ENCODE data around the gene SLC50A1. TPM values are rescaled to one million over a fixed set of nuclear protein-coding genes. Genes with fewer than 3 reads are reported as not detected.
A peak's percentile ranks its signal among the peaks of the same experiment; 100 is the strongest.

SLC50A1 gene
- total and polyA plus RNA-seq, 9 of the 15 experiments (the other 6 are each of a cell fraction or from before 2014, with no cell fraction given): 46.5 to 132 (median 91.9) TPM

DNA sequence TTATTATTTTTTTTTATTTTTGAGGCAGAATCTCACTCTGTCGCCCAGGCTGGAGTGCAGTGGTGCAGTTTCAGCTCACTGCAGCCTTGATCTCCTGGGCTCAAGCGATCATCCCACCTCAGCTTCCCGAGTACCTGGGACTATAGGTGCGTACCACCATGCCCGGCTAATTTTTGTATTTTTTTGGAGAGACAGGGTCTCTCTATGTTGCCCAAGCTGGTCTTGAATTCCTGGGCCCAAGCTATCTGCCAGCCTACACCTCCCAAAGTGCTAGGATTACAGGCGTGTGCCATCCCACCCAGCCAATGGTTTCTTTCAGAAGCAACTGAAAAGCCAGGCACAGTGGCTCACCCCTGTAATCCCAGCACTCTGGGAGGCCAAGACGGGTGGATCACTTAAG lies 35.2 kb downstream of the SLC50A1 start (continued):
- TF ChIP-seq MAFG (tag; conservative IDR thresholded peaks at IDR 0.05) (no peak), SAFB (IDR thresholded peaks at IDR 0.05; ENCODE audit: borderline replicate concordance, low read depth, low read length) (no peak), MECOM (CRISPR knock-in tag; IDR thresholded peaks at IDR 0.05) (no peak), BRF1 (IDR thresholded peaks at IDR 0.05; ENCODE audit: borderline replicate concordance, extremely low read depth, insufficient read length) (no peak)
- TF ChIP-seq, protein P1, sequence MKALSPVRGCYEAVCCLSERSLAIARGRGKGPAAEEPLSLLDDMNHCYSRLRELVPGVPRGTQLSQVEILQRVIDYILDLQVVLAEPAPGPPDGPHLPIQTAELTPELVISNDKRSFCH (CRISPR knock-in tag; IDR thresholded peaks at IDR 0.05): no peak
- TF ChIP-seq, protein P1 (tag; IDR thresholded peaks at IDR 0.05): no peak

DNA sequence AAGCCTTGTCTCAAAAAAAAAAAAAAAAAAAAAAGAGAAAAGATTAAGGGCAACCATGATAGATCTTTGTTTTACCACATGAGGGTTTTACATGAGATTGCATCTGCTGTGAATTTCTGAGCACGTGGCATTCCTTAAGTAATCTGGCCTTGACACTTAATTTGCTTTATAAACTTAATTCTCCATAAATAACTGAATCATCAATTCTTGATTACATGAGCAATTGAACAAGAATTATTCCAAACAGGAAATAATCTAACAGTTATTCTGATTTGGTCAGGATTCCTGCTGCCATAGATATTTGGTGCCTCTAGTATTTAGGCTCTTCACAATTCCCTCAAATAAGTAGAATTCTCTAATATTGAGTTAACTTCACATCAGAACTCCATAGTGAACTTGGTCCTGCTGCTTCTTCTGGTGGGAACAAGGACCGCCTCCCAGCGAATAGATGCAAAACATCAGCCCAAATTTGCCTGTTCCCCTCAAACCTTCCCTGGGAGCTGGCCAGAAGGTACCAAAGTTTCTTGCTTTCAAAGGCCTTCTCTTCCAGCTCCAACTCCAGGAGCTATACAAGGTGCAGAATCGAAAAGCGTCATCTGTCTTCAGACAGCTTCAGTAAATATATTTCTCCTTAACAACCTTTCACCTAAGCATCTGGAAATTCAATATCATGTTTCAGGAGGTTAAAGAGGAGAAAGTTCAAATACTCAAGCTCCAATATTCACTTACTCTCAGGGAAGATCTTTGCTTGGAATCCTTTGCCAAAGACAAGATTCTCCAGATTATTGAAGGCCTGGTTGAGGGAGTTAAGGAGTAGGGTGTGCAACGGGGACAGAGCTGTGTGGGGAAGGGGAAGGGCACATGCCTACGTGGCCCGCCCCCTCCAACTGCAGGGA lies 36.4 kb downstream of the SLC50A1 start:
- H2AFZ ChIP-seq (ENCODE audit: low read depth, low read length): peak overlapping the region; percentile 94
- WGBS (ENCODE audit: insufficient coverage, low coverage, missing lambda C conversion rate): 5% methylated on average over 8 of the region's 8 CpGs
- in situ Hi-C loops (cut with MboI): no loop called here
- peak; percentile 62 for ATAC-seq
- no peaks in the 10 kb centered on the region for H3K9me3 ChIP-seq (replicated peaks; ENCODE audit: control insufficient read depth, insufficient read depth, low read depth, low read length)
- no peaks in the 10 kb centered on the region for H4K20me1 ChIP-seq (replicated peaks; ENCODE audit: control insufficient read depth, insufficient read depth, low read length)
- BruUV-seq (replicated peaks): no TSS peak
- DNase-seq (ENCODE audit: extremely low read depth in 1 of 4, low spot score in 3 of 4): no peak
- H3K27ac ChIP-seq (ENCODE audit: extremely low read depth, low read depth, low read length): peak overlapping the region; percentile 89
- H3K9me1 ChIP-seq (ENCODE audit: control insufficient read depth, insufficient read depth, low read length): no peaks in the 10 kb centered on the region
- FAIRE-seq: no peak
- peak overlapping the region; percentile 89 to 93 for H3K9ac ChIP-seq (ENCODE audit: insufficient read depth in 1 of 2, low read depth in 2 of 2, low read length in 2 of 2)
- ChIA-PET POLR2A (interaction anchor here (0.5 to 2.6 kb wide), 9 partner anchors 18 to 1205 kb away, joined by 3 to 12 read pairs (median 4); partner anchors contain the start of gene ADAM15), CTCF (ENCODE audit: low intra/inter-chr PET ratio) (interaction anchor here (1.0 to 1.5 kb wide), 2 partner anchors 22 to 81 kb away, joined by 3 to 7 read pairs; no protein-coding TSS in a partner anchor)
- H3K27me3 ChIP-seq (ENCODE audit: control insufficient read depth in 2 of 2, insufficient read depth in 2 of 2, low read length in 2 of 2): no peaks in the 10 kb centered on the region
- peaks cover 15% of the 10 kb centered on the region for H3K79me2 ChIP-seq (ENCODE audit: control insufficient read depth, insufficient read depth, low read length)
- H3K36me3 ChIP-seq (ENCODE audit: control insufficient read depth, insufficient read depth, low read length): peaks cover 35% of the 10 kb centered on the region
- H3K4me3 ChIP-seq: peak overlapping the region; percentile 83
- intact Hi-C loops (cut with micrococcal nuclease): no loop called here
- peaks cover 18 to 45% of the 10 kb centered on the region in 2 experiments; a peak in 4 of 5 replicates for H3K4me1 ChIP-seq (replicated peaks in 1 of 2; ENCODE audit: control insufficient read depth in 2 of 2, insufficient read depth in 2 of 2, low read length in 2 of 2)
- peak overlapping the region; percentile 97 for H3K4me2 ChIP-seq (ENCODE audit: insufficient read depth, low read length)
- TF ChIP-seq MCM7 (IDR thresholded peaks at IDR 0.05): no peak
- 0 out of 4 replicates have a peak, but pooled peaks of 1 of the 2 experiments have one; percentile 54 for TF ChIP-seq SIN3A (IDR thresholded peaks at IDR 0.05; ENCODE audit: borderline replicate concordance in 2 of 2, control insufficient read depth in 1 of 2, low read depth in 2 of 2, low read length in 2 of 2)
- 0 out of 2 replicates have a peak, but pooled peaks have one; percentile 25 for TF ChIP-seq ZNF263 (CRISPR knock-in tag; IDR thresholded peaks at IDR 0.05; ENCODE audit: borderline replicate concordance)
- no peak for TF ChIP-seq ZNF184 (CRISPR knock-in tag; IDR thresholded peaks at IDR 0.05)
- no peak for TF ChIP-seq PHF21A (IDR thresholded peaks at IDR 0.05; ENCODE audit: borderline replicate concordance, low read depth)
- no peak; the same call in 1 of the 2 replicates for TF ChIP-seq ZFPM2 (CRISPR knock-in tag; IDR thresholded peaks at IDR 0.05)
- TF ChIP-seq, protein P2, sequence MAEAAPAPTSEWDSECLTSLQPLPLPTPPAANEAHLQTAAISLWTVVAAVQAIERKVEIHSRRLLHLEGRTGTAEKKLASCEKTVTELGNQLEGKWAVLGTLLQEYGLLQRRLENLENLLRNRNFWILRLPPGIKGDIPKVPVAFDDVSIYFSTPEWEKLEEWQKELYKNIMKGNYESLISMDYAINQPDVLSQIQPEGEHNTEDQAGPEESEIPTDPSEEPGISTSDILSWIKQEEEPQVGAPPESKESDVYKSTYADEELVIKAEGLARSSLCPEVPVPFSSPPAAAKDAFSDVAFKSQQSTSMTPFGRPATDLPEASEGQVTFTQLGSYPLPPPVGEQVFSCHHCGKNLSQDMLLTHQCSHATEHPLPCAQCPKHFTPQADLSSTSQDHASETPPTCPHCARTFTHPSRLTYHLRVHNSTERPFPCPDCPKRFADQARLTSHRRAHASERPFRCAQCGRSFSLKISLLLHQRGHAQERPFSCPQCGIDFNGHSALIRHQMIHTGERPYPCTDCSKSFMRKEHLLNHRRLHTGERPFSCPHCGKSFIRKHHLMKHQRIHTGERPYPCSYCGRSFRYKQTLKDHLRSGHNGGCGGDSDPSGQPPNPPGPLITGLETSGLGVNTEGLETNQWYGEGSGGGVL (CRISPR knock-in tag; IDR thresholded peaks at IDR 0.05): no peak
- TF ChIP-seq, protein P3, sequence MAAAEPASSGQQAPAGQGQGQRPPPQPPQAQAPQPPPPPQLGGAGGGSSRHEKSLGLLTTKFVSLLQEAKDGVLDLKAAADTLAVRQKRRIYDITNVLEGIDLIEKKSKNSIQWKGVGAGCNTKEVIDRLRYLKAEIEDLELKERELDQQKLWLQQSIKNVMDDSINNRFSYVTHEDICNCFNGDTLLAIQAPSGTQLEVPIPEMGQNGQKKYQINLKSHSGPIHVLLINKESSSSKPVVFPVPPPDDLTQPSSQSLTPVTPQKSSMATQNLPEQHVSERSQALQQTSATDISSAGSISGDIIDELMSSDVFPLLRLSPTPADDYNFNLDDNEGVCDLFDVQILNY (CRISPR knock-in tag; IDR thresholded peaks at IDR 0.05): no peak
- TF ChIP-seq SPI1 (IDR thresholded peaks at IDR 0.05; ENCODE audit: borderline replicate concordance, low read depth, low read length): no peak
- no peak for TF ChIP-seq ETV6 (IDR thresholded peaks at IDR 0.05; ENCODE audit: borderline replicate concordance in 1 of 2, low read depth in 2 of 2, low read length in 1 of 2)
- TF ChIP-seq ETV6 (CRISPR knock-in tag; IDR thresholded peaks at IDR 0.05; ENCODE audit: borderline replicate concordance): peak; percentile 60; the same call in 1 of the 2 replicates

Measured in K562 (cell line).